ENCODE results near the gene SEMA5B.

SEMA5B gene

DNA sequence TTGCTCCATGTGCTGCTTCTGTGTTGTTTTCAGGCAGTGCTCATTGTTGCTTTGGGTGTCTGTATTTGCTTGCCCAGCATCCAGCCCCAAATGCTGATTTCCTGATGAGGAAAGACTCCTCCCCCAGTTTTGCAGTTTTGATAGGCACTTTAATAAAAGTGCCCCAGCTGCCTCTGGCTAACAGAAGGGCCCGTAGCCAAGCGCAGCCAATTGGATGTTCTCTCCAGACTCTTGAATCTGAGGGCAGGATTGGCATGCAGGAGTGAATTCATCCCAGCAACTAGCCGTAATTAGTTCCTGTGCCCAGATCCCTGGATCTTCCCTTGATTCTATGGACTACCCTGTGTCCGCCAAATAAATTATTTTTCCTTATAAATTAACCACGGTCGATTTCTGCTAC lies 14.8 kb upstream of the SEMA5B start:
- Mint-ChIP-seq H3K27me3 (peaks cover 44% of the 10 kb centered on the region), H3K27ac (no peak overlapping the region), H3K4me1 (no peaks in the 10 kb centered on the region), H3K9me3 (no peaks in the 10 kb centered on the region), H3K4me3 (no peak overlapping the region)
- DNase-seq (no peak), ATAC-seq (no peak)

DNA sequence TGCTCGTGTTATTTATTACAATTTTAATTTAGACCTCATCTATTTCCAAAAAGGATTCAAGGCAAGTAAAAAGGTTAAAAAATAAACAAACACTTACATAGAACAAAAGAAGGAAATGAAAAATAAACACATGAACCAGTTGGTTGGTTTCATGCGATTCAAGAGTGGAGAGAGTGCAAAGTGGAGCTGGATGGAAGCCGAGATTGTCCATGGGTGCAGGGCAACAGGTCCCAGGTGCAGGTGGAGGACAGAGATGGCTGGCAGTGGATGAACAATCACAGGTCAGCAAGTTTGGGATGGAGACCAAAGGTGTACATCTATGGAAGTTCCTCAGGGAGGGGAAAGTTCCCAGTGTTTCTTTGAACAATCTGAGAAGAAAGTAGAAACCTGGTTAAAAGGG lies 11.6 kb upstream of the SEMA5B start:
- DNase-seq (no peak), ATAC-seq (no peak)
- Mint-ChIP-seq H3K4me3 (no peak overlapping the region), H3K9me3 (no peaks in the 10 kb centered on the region), H3K27me3 (peaks cover 62% of the 10 kb centered on the region), H3K27ac (peak overlapping the region in 1 of 2 donors; percentile 38), H3K4me1 (no peaks in the 10 kb centered on the region)

- H3K4me3 Mint-ChIP-seq = no peak overlapping the region
- H3K9me3 Mint-ChIP-seq = no peaks in the 10 kb centered on the region
- no peak for ATAC-seq
- peak overlapping the region in 1 of 2 donors; percentile 38 for H3K27ac Mint-ChIP-seq
- H3K27me3 Mint-ChIP-seq = peaks cover 64% of the 10 kb centered on the region
- no peaks in the 10 kb centered on the region for H3K4me1 Mint-ChIP-seq
- no peak for DNase-seq
Observed at GRCh38 chr3:123038751-123039150, 11.2 kb upstream of the SEMA5B start.

DNA sequence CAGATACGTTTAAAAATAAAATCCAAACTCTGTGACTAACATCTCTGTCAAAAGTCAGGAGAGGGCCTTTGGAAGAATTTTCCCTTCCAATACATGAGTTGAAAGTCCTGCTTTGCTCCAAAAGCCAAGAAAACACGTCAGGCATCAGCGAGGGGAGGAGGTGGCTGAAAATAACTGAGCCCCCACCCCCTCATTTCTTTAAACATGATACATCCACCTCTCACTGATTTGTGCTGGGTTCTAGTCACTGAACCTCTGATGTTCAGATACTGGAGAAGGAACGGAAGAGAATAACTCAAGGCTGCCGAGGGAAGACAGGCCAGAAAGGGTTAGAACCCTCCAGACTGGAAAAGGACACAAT lies 9.4 kb upstream of the SEMA5B start:
- peaks cover 64% of the 10 kb centered on the region for H3K27me3 Mint-ChIP-seq
- H3K9me3 Mint-ChIP-seq = no peaks in the 10 kb centered on the region
- no peak for ATAC-seq
- H3K4me3 Mint-ChIP-seq = no peak overlapping the region
- no peaks in the 10 kb centered on the region for H3K4me1 Mint-ChIP-seq
- no peak overlapping the region for H3K27ac Mint-ChIP-seq
- DNase-seq = no peak

- H3K4me1 Mint-ChIP-seq = no peaks in the 10 kb centered on the region
- H3K9me3 Mint-ChIP-seq = no peaks in the 10 kb centered on the region
- peaks cover 64% of the 10 kb centered on the region for H3K27me3 Mint-ChIP-seq
- H3K4me3 Mint-ChIP-seq = no peak overlapping the region
- no peak for DNase-seq
- H3K27ac Mint-ChIP-seq = no peak overlapping the region
- ATAC-seq = no peak
Observed at GRCh38 chr3:123036352-123037014, 8.9 kb upstream of the SEMA5B start.

- H3K9me3 Mint-ChIP-seq = no peaks in the 10 kb centered on the region
- peaks cover 56% of the 10 kb centered on the region for H3K27me3 Mint-ChIP-seq
- no peak overlapping the region for H3K4me3 Mint-ChIP-seq
- no peaks in the 10 kb centered on the region for H3K4me1 Mint-ChIP-seq
- H3K27ac Mint-ChIP-seq = no peak overlapping the region
- DNase-seq = no peak
- no peak for ATAC-seq
Observed at GRCh38 chr3:123034996-123035395, 7.4 kb upstream of the SEMA5B start.

- DNase-seq (no peak), ATAC-seq (no peak)
- H3K27me3 Mint-ChIP-seq = peaks cover 58% of the 10 kb centered on the region
- H3K9me3 Mint-ChIP-seq = no peaks in the 10 kb centered on the region
- H3K27ac Mint-ChIP-seq = no peak overlapping the region
- H3K4me1 Mint-ChIP-seq = no peaks in the 10 kb centered on the region
- H3K4me3 Mint-ChIP-seq = no peak overlapping the region
Observed at GRCh38 chr3:123034120-123034519, 6.6 kb upstream of the SEMA5B start.

DNA sequence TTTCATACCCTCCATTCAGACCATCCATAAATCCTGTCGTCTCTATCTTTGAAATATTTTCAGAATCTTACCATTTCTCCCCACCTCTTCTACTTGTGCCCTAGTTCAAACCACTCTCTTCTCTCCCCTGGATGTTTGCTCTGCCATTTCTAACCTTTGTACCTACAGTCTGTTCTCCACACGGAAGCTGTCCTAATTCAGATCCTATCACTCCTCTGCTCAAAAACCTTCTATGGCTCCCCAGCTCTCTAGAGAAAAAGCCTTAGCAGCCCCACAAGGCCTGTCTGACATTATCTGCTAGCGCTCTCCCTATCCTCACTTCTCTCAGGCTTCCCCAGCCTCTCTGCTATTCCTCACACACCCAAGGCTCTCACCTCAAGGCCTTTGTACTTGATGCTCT lies 4.5 kb upstream of the SEMA5B start:
- H3K9me3 Mint-ChIP-seq = no peaks in the 10 kb centered on the region
- no peak overlapping the region for H3K4me3 Mint-ChIP-seq
- no peak overlapping the region for H3K27ac Mint-ChIP-seq
- ATAC-seq = no peak
- no peak for DNase-seq
- peaks cover 53% of the 10 kb centered on the region for H3K27me3 Mint-ChIP-seq
- peaks cover 10% of the 10 kb centered on the region for H3K4me1 Mint-ChIP-seq

- ATAC-seq (no peak), DNase-seq (no peak)
- no peaks in the 10 kb centered on the region for H3K9me3 Mint-ChIP-seq
- peaks cover 55% of the 10 kb centered on the region for H3K27me3 Mint-ChIP-seq
- H3K4me1 Mint-ChIP-seq = peaks cover 20% of the 10 kb centered on the region
- no peak overlapping the region for H3K4me3 Mint-ChIP-seq
- H3K27ac Mint-ChIP-seq = no peak overlapping the region
Observed at GRCh38 chr3:123031051-123031450, 3.5 kb upstream of the SEMA5B start.

DNA sequence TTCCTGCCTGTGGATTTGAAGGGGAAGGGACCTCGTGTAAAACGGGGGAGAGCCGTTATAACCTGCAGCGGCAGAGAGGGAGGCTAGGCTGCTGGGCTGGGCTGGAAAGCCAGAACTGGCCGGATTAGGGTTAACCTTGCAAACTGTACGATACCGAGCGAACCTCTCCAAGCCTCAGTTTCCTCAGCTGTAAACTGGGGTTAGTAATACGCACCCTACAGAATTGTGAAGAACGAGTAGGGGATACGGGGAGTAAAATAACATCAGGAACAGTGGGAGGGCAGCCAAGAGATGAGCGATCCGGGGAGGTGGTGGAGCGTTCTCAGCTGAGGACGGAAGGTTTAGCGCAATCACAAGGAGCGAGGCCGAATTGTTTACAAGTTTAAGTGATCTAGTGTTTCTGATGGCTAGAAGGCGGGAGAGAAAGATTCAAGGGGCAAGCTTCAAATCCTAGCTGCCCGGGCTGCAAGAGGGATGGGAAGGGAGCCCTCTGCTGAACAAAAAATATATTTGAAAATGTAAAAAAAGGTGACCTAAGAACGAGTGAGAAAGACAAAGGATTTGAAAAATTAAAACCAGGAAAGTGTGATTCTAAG lies 768 bp upstream of the SEMA5B start:
- H3K27ac Mint-ChIP-seq = peak overlapping the region in 1 of 2 donors; percentile 3
- peak; percentile 28 to 35 for DNase-seq
- H3K4me1 Mint-ChIP-seq = peaks cover 24% of the 10 kb centered on the region
- peaks cover 63% of the 10 kb centered on the region for H3K27me3 Mint-ChIP-seq
- no peaks in the 10 kb centered on the region for H3K9me3 Mint-ChIP-seq
- H3K4me3 Mint-ChIP-seq = peak overlapping the region; percentile 51 to 62
- peak; percentile 47 for ATAC-seq

DNA sequence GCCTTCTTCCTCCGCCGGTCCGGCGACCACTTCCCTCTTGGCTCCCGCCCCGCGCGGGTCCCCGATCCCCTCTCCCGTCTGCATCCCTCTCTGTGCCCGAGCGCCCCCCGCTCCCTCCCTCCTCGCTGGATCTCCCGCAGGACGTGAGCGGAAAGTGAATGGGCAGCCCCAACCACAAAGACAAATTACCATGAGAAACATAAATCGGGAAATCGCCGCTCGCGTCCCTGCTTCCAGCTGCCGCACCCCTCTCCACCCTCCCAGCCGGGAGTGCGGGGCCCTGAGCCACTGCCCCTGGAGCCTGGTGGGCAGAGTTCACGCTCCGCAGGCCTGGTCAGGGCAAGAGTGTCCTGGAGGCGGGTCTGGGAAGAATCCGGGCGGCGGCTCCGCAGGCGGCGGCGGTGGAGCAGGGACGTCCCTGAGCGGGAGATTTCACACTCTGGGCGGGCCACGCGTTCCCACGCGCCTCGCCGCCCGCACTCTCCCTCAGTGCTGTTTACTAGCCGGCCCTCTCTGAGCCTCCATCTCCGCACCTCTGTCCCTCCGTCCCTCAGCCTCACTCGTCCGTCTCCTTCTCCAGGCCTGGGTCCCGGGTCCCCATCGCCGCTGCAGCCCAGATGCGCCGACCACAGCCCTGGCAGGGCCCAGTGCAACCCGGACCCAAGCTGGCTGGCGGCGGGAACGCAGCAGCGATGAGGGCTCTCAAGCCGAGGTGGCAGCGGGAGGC lies 835 bp downstream of the SEMA5B start:
- H3K27ac Mint-ChIP-seq = no peak overlapping the region
- H3K27me3 Mint-ChIP-seq = peaks cover 79% of the 10 kb centered on the region
- ATAC-seq (peak; percentile 34), DNase-seq (peak; percentile 16 to 30)
- peak overlapping the region; percentile 69 to 76 for H3K4me3 Mint-ChIP-seq
- peaks cover 24% of the 10 kb centered on the region for H3K4me1 Mint-ChIP-seq
- H3K9me3 Mint-ChIP-seq = no peaks in the 10 kb centered on the region

- no peak for ATAC-seq
- Mint-ChIP-seq H3K27ac (peak overlapping the region in 1 of 2 donors; percentile 37), H3K27me3 (peaks cover 87% of the 10 kb centered on the region), H3K9me3 (no peaks in the 10 kb centered on the region), H3K4me1 (peaks cover 24% of the 10 kb centered on the region), H3K4me3 (peak overlapping the region; percentile 65 to 76)
- DNase-seq = no peak
Observed at GRCh38 chr3:123025642-123026521, 1.7 kb downstream of the SEMA5B start.

GRCh38 chr3:123024056-123024455 lies 3.5 kb downstream of the SEMA5B start:
- no peak for ATAC-seq
- Mint-ChIP-seq H3K27me3 (peaks cover 92% of the 10 kb centered on the region), H3K4me3 (no peak overlapping the region), H3K27ac (no peak overlapping the region), H3K4me1 (peaks cover 24% of the 10 kb centered on the region), H3K9me3 (no peaks in the 10 kb centered on the region)
- DNase-seq = no peak

DNA sequence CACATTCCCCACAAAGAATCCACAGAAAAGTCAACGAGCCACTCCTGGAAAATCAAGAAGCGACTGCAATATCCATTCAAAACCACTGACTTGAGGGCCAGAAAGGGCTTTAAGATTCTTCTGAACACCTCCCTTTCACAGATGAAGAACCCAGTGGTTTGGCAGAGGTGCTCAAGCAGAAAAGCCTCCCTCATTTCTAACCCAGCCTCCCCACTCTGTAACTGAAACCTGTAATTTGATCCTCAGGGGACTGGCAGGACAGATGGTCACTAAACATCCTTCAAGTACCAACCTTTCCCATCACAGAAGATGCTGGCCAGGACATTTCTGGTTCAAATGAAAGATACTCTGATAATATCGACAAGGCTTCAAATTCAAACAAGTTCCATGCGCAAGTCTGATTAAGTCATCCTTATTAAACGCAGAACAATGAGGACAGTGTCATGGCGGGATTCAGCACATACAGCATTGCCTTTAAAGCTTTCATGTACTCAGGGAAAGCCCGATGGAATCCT lies 5.5 kb downstream of the SEMA5B start:
- no peak overlapping the region for H3K4me3 Mint-ChIP-seq
- no peak for DNase-seq
- peaks cover 86% of the 10 kb centered on the region for H3K27me3 Mint-ChIP-seq
- H3K4me1 Mint-ChIP-seq = peaks cover 14% of the 10 kb centered on the region
- ATAC-seq = no peak
- no peak overlapping the region for H3K27ac Mint-ChIP-seq
- H3K9me3 Mint-ChIP-seq = no peaks in the 10 kb centered on the region

GRCh38 chr3:123021388-123021787 lies 6.2 kb downstream of the SEMA5B start:
- Mint-ChIP-seq H3K4me3 (no peak overlapping the region), H3K27me3 (peaks cover 80% of the 10 kb centered on the region), H3K9me3 (no peaks in the 10 kb centered on the region), H3K4me1 (peaks cover 8% of the 10 kb centered on the region), H3K27ac (peak overlapping the region in 1 of 2 donors; percentile 54)
- no peak for DNase-seq
- ATAC-seq = no peak

Measured in stimulated activated naive CD8-positive, alpha-beta T cell treated with anti-CD3 and anti-CD28 coated beads, Interleukin-15, amount 100 ng/mL, for 72 hours (primary cell).